NCI-H82 treated with DMSO at 0.1 percent for 48 hours (cell line): ENCODE measurements around the gene PEDS1.
"Not testable (repeated sequence)": the region's sequence is repeated elsewhere in the genome, so short reads cannot be mapped to it uniquely, and the experiment has no call there.

Source experiments
- DNase-seq: peaks from one replicate; lab custom pipeline; 2025; ENCODE audit not compliant: unreplicated experiment; lab: John Stamatoyannopoulos, UW

Gene PEDS1

GRCh38 chr20:50115041-50115512 is 38.4 kb downstream of the PEDS1 start:
- no peak for DNase-seq

- DNase-seq: no peak
Observed at GRCh38 chr20:50113420-50114224, 39.9 kb downstream of the PEDS1 start.

DNA sequence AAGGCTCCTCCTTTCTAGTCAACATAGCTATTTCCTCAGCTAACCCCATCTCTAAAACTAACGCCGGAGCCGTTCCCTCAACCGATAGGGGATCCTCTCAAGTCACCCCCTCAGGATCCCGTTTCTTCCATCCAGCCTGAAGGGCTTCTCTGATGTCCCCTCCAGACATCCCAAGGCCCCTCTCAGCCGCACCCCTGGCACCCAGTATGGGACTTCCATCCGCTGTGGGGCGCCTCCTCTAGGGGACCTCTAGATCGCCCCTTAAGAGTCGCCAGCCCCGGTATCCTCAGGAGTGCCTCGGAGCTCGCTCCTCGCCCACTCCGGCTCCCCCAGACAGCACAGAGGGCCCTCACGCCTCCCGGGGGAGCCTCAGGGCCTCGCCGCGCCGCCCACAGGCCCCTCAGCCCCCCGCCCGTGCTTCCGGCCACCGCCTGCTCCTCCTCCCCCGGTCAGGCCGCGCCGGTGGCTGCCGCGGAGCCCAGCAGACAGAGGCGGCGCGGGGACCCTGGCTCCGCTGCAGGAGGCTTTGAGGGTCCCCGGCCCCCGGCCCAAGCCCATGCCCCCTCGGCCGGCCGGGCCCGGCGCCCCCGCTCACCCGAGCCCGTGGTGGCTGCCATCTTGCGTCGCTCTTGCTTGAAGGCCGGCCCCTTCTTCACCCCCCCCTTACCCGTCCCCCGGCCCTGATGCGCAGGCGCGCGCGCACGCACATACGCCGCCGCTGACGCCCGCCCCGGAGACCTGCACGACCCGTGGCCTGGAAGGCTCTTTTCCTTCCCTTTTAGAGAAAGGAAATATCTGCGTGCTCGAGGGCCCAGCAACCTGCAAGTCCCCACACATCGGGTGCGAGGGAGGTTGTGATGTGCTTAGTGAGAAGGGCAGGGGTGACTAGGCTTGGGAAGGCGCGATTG is 40.8 kb downstream of the PEDS1 start, which contains the start of gene UBE2V1:
UBE2V1 (minus strand) TSS at position 639 of the 908 bp plus-strand sequence; CDS start at position 617, 22 bp downstream.
- peak; percentile 42 for DNase-seq

DNA sequence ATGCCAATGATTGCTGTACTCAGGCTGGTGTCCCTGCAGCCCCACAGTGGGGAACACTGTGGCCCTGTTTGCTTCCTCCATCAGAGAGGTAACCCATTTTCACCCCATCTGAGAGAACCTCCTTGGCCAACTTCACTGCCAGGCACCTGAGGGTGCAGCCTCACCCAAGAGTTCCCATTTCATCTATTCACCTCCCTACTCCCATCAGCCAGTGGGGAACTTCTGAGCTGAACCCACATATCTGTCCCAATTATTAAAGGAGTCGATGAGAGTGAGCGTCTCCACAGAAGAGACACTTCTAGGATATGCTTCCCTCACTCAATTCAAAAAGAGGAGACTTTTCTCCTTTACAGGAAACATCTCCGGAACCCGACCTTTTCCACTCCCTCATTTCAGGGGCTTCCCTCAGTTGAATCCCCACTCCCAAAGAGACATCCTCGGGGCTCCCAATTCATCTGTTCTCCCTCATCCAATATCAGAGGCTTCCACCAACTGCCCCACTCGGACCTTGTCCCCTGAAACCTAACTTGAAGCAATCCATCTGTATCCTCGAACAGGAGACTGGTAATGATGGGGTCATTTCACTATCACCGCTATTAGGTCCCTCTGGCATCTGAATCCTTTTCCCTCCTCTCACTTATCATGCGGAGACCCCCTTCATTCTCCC is 41.6 kb downstream of the PEDS1 start:
- DNase-seq: no peak

DNA sequence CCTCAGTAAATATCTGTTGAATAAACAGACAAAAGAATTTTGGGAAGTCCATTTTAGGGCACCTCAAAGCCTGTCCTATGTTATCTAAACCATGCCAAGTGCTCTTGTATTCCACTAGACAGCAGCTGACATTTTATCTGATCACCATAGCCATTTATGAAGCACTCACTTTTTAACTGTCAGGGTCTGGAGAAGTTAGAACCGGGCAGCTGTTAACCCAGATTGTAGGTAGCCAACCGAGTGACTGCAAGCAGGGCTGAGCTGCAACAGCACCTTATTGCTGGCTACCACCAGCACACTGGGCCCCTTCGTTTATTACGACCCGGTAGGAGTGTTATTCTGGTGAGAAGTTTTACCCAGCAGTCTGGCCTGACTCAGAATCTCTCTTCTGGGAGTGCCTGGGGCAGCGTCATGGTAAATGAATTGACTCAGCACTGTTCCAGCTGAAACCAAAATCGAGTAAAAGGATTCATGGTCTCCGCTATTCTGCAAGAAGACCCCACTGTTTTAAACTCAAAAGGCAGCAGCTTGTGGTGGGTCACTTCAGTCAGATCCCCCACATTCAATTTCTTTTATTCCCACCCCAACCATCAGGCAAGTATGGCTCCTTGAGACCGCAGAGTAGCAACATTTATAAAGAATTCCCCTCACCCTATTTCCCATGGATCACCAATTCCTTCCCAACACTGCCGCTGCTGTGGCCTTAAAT is 42.2 kb downstream of the PEDS1 start:
- no peak for DNase-seq

DNA sequence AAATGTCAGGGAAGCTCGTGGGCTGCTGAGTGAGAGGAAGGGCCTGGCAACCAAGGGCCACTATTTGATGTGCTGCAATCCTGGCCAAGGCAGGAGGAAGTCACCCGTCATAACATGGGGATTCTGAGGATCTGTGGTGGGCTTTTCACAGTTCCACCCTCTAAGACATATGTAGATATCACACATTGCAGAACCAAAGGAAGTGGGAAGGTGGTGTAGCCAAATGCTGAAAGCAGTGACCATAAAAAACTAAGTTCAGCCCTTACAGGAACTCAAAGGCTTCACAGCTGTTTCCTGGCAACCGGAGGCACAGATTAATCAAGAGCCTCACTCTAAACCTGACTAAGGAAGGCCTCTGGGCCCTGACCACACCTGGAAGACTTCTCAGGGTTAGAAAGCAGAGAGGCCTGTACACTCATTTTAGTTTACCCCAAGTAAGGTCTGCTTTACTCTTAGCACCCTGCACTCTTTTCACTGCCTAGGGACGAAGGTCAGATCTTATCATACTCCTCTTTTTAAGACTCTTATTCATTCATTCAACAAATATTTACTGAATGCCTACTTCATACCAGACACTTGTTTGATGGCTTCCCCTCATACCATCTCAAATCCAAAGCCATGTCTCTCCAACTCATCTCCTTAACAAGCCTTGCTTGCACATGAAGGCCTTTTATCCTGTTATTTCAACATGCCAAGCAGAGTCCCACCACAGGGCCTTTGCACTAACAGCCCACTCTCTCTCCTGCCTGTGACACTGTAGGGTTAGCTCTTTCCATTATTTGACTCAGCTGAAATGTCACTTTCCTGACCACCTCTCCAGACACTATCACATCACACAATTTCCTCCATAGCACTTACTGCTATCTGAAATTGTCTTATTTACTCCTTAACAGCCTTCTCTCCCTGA is 43.1 kb downstream of the PEDS1 start:
- DNase-seq: no peak

DNA sequence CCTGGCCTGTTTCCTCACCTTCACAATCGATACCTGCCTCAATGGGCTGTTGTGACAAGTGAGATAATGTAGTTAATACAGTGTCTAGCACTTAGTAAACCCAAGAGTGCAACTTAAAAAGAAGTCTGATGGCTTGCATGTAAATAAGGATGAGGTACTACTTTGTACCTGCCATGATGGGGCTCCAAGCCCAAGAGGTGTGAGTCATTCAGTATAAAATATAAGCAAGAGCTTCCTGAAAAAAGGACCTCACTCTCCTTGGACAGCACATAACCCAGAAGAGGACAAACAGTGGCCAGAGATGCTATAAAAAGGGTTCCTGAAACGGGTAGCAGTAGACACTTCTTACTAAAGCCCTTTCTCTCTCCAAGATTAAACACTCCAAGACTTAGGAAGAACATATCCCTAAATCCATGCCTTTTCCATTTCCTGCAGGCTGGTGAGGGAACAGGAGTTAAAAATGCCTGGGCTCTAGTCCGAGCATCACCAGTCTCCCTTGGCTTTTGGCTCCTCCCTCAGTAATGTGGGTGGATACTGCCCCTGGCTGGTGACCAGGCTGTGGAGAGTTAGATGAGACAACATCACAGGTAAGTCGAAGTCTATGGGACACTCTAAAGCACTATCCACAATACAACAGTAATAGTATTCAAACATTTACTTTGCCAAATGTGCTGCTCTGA is 44.8 kb downstream of the PEDS1 start:
- no peak for DNase-seq

- no peak for DNase-seq
Observed at GRCh38 chr20:50107796-50108331, 45.7 kb downstream of the PEDS1 start.

- no peak for DNase-seq
Observed at GRCh38 chr20:50107086-50107660, 46.4 kb downstream of the PEDS1 start.

DNA sequence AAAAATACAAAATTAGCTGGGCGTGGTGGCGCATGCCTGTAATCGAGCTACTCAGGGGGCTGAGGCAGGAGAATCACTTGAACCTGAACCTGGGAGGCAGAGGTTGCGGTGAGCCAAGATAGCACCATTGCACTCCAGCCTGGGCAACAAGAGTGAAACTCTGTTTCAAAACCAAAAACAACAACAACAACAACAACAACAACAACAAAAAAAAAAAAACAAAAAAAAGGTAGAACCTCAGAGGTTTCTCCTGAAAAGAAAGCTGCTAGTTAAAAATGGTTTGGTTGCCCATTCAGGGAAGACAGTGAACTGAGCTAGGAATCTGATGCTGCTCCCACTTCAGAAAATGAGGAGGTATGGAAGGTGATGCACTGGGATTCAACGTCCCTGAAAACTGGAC is 46.9 kb downstream of the PEDS1 start:
- DNase-seq: not testable (repeated sequence)
